Liver (tissue), 9 donors: ENCODE results near the gene PBX4. TPM values are rescaled to one million over a fixed set of nuclear protein-coding genes. Genes with fewer than 3 reads are reported as not detected.

Experiments used
- DNase-seq: peaks from one replicate; pipeline ENCODE4 v3.0.0-alpha.2; 2017; ENCODE audit warnings: low spot score
- H3K27ac ChIP-seq, 2 donors: one replicate each; pipeline ENCODE4 v1.7.0; 2013; ENCODE audit warnings: inconsistent platforms in 2 of 2, low read length in 2 of 2, control low read depth in 1 of 2, low read depth in 1 of 2, mild to moderate bottlenecking in 1 of 2
- H3K27me3 ChIP-seq, 4 donors: one replicate each; pipeline versions ENCODE4 v1.6.1 to v1.7.0; 2013; ENCODE audit warnings: low read length in 3 of 4, inconsistent platforms in 1 of 4, mild to moderate bottlenecking in 1 of 4, moderate library complexity in 1 of 4; ENCODE audit not compliant: control insufficient read depth in 4 of 4, insufficient read depth in 4 of 4
- H3K36me3 ChIP-seq, 4 donors: one replicate each; pipeline versions ENCODE4 v1.6.1 to v1.7.0; 2013; ENCODE audit warnings: low read length in 3 of 4, mild to moderate bottlenecking in 3 of 4, low read depth in 1 of 4, moderate library complexity in 1 of 4; ENCODE audit not compliant: control insufficient read depth in 4 of 4, insufficient read depth in 3 of 4
- H3K4me1 ChIP-seq, 4 donors: one replicate each; pipeline versions ENCODE4 v1.6.1 to v1.7.0; 2013; ENCODE audit warnings: low read length in 3 of 4, mild to moderate bottlenecking in 3 of 4, moderate library complexity in 1 of 4; ENCODE audit not compliant: control insufficient read depth in 4 of 4, insufficient read depth in 4 of 4
- H3K4me3 ChIP-seq, 3 donors: one replicate each; pipeline versions ENCODE4 v1.6.1 to v1.7.0; 2013; ENCODE audit warnings: low read length in 3 of 3, control low read depth in 1 of 3, low read depth in 1 of 3, mild to moderate bottlenecking in 1 of 3
- H3K9ac ChIP-seq, 2 donors: one replicate each; pipeline ENCODE4 v1.7.0; 2013; ENCODE audit warnings: low read length in 2 of 2, mild to moderate bottlenecking in 2 of 2, moderate library complexity in 2 of 2, control low read depth in 1 of 2, low read depth in 1 of 2
- H3K9me3 ChIP-seq, 4 donors: one replicate each; pipeline versions ENCODE4 v1.6.1 to v1.7.0; 2013; ENCODE audit warnings: low read length in 3 of 4; ENCODE audit not compliant: control insufficient read depth in 4 of 4
- ATF3 ChIP-seq: IDR thresholded peaks from 2 replicates; pipeline ENCODE4 v1.6.1; 2016; ENCODE audit warnings: antibody characterized with exemption
- CTCF ChIP-seq: fragments of 150-350 bp; IDR thresholded peaks from 2 replicates; pipeline ENCODE4 v1.5.1; 2017; ENCODE audit warnings: improper control_type of control experiment, low read depth, low read length; ENCODE audit not compliant: missing input control
- EGR1 ChIP-seq, 2 donors: IDR thresholded peaks; 2 replicates each; pipeline ENCODE4 v1.6.1; 2016 to 2018; ENCODE audit warnings: antibody characterized with exemption in 2 of 2, low read depth in 2 of 2
- FOXA1 ChIP-seq: IDR thresholded peaks from 2 replicates; pipeline ENCODE4 v1.6.1; 2016; ENCODE audit warnings: antibody characterized with exemption
- FOXA2 ChIP-seq: IDR thresholded peaks from 2 replicates; pipeline ENCODE4 v1.6.1; 2016; ENCODE audit warnings: antibody characterized with exemption
- GABPA ChIP-seq, 2 donors: IDR thresholded peaks in 1 of 2; conservative IDR thresholded peaks in 1 of 2; 2 replicates each; pipeline ENCODE4 v1.6.1; 2016; ENCODE audit warnings: antibody characterized with exemption in 2 of 2, mild to moderate bottlenecking in 1 of 2, moderate library complexity in 1 of 2
- HNF4A ChIP-seq, 2 donors: conservative IDR thresholded peaks; 2 replicates each; pipeline ENCODE4 v1.6.1; 2016; ENCODE audit warnings: antibody characterized with exemption in 2 of 2, mild to moderate bottlenecking in 2 of 2
- HNF4G ChIP-seq: IDR thresholded peaks from 2 replicates; pipeline ENCODE4 v1.6.1; 2016; ENCODE audit warnings: antibody characterized with exemption
- JUND ChIP-seq, 2 donors: IDR thresholded peaks; 2 replicates each; pipeline ENCODE4 v1.6.1; 2016; ENCODE audit warnings: antibody characterized with exemption in 2 of 2
- MAX ChIP-seq: IDR thresholded peaks from 2 replicates; pipeline ENCODE4 v1.6.1; 2016; ENCODE audit warnings: antibody characterized with exemption
- NR2F2 ChIP-seq: IDR thresholded peaks from 2 replicates; pipeline ENCODE4 v1.6.1; 2016; ENCODE audit warnings: antibody characterized with exemption
- RAD21 ChIP-seq, 2 donors: IDR thresholded peaks; 2 replicates each; pipeline ENCODE4 v1.6.1; 2016; ENCODE audit warnings: antibody characterized with exemption in 2 of 2, mild to moderate bottlenecking in 2 of 2
- RXRA ChIP-seq, 2 donors: IDR thresholded peaks; 2 replicates each; pipeline ENCODE4 v1.6.1; 2017 to 2018; ENCODE audit warnings: antibody characterized with exemption in 2 of 2, mild to moderate bottlenecking in 1 of 2
- TAF1 ChIP-seq: conservative IDR thresholded peaks from 2 replicates; pipeline ENCODE4 v1.6.1; 2016; ENCODE audit warnings: antibody characterized with exemption, mild to moderate bottlenecking
- YY1 ChIP-seq: IDR thresholded peaks from 2 replicates; pipeline ENCODE4 v1.6.1; 2016; ENCODE audit warnings: antibody characterized with exemption, mild to moderate bottlenecking
- ZBTB33 ChIP-seq: IDR thresholded peaks from 2 replicates; pipeline ENCODE4 v1.6.1; 2016; ENCODE audit warnings: antibody characterized with exemption
- WGBS: extraction: QIAGEN DNeasy Blood & Tissue Kit; methylation state at CpG from one replicate; pipeline ENCODE4 v1.1.7; 2013; 5-methylcytosine and 5-hydroxymethylcytosine counted together
- polyA plus RNA-seq, 2 donors: library from polyadenylated mRNA; stranded (reverse) in 1 of 2; unstranded in 1 of 2; fragments of 200-250 nt in 1 of 2; fragments of >200 nt in 1 of 2; fragmentation: Nextera tagmentation in 1 of 2; extraction: Ambion mirVana in 1 of 2; gene quantifications; one replicate each; pipeline versions ENCODE4 v1.2.1 to v1.2.3, GENCODE V29; 2013 to 2015
- total RNA-seq, 2 donors: library from RNA; depleted of rRNA; stranded (reverse); fragments of >200 nt; gene quantifications; one replicate each; pipeline ENCODE4 v1.2.3, GENCODE V29; 2014
- donor health status: healthy.
- donor health status: healthy.
- donor health status: healthy.
- donor health status: healthy.
- donor health status: healthy.

The PBX4 gene
- total and polyA plus RNA-seq, 4 donors, result 0.19 to 0.59 (median 0.21) TPM; not detected in 1

- Histone ChIP-seq H3K9me3 (no peaks in the 10 kb centered on the region), H3K36me3 (no peaks in the 10 kb centered on the region), H3K27me3 (no peaks in the 10 kb centered on the region), H3K9ac (no peak overlapping the region), H3K27ac (no peak overlapping the region), H3K4me3 (no peak overlapping the region), H3K4me1 (no peaks in the 10 kb centered on the region)
- no peak for TF ChIP-seq RAD21 (IDR thresholded peaks at IDR 0.05)
- TF ChIP-seq FOXA1, result no peak
- DNase-seq, result no peak
- 90% methylated on average over 5 of the region's 5 CpGs for WGBS
Observed at GRCh38 chr19:19587771-19588170, 30.7 kb downstream of the PBX4 start.

DNA sequence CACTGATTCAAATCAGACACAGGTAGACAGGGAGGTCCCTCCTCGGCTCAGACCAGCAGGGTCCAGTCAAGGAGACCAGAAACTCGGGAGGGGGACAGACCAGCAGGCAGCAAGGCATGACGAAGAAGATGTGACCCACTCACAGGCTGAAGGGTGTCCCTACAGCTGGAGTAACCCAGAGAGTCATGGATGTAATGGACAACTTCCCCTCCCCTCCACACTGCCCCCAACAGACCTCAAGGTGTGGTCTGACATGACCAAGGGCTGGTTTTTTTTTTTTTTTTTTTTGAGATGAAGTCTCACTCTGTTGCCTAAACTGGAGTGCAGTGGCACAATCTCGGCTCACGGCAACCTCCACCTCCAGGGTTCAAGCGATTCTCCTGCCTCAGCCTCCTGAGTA, 34.1 kb downstream of the PBX4 start:
- Histone ChIP-seq H3K4me3 (no peak overlapping the region), H3K27me3 (no peaks in the 10 kb centered on the region), H3K36me3 (no peaks in the 10 kb centered on the region), H3K9me3 (no peaks in the 10 kb centered on the region), H3K4me1 (no peaks in the 10 kb centered on the region), H3K9ac (no peak overlapping the region), H3K27ac (no peak overlapping the region)
- no peak for DNase-seq
- 78% methylated on average over 6 of the region's 6 CpGs for WGBS
- TF ChIP-seq GABPA (IDR thresholded peaks at IDR 0.05 in 1 of 2, conservative IDR thresholded peaks at IDR 0.05 in 1 of 2), result no peak
- TF ChIP-seq CTCF, result no peak
- no peak for TF ChIP-seq EGR1 (IDR thresholded peaks at IDR 0.05; ENCODE audit: low read depth in 2 of 2)
- no peak for TF ChIP-seq FOXA1
- TF ChIP-seq FOXA2, result no peak
- no peak for TF ChIP-seq TAF1
- TF ChIP-seq HNF4A (conservative IDR thresholded peaks at IDR 0.05), result no peak
- no peak for TF ChIP-seq YY1

DNA sequence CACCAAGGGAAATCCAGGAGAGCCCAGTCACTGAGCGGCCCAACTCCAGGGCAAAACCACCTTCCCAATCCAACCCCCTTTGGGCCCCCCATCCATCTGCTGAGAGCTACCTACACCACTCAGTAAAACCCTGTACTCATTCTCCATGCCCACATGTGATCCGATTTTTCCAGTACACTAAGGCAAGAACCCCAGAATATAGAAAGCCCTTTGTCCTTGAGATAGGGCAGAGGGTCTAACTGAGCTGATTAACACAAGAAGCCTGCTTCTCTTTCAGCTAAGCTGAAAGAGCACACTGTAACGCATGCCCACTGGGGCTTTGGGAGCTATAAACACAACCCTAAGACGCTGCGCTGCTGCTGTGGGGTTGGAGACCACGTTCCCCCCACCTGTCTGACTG, 36.0 kb downstream of the PBX4 start:
- Histone ChIP-seq H3K9ac (no peak overlapping the region), H3K27ac (no peak overlapping the region), H3K36me3 (no peaks in the 10 kb centered on the region), H3K9me3 (no peaks in the 10 kb centered on the region), H3K4me1 (no peaks in the 10 kb centered on the region), H3K27me3 (no peaks in the 10 kb centered on the region), H3K4me3 (no peak overlapping the region)
- WGBS, result 85% methylated on average over 6 of the region's 6 CpGs
- DNase-seq, result no peak
- TF ChIP-seq RXRA (IDR thresholded peaks at IDR 0.05), result no peak
- TF ChIP-seq TAF1, result no peak
- no peak for TF ChIP-seq EGR1 (IDR thresholded peaks at IDR 0.05; ENCODE audit: low read depth in 2 of 2)
- TF ChIP-seq RAD21 (IDR thresholded peaks at IDR 0.05), result no peak
- TF ChIP-seq MAX, result no peak
- no peak for TF ChIP-seq GABPA (IDR thresholded peaks at IDR 0.05 in 1 of 2, conservative IDR thresholded peaks at IDR 0.05 in 1 of 2)
- no peak for TF ChIP-seq ZBTB33
- no peak for TF ChIP-seq HNF4G
- no peak for TF ChIP-seq FOXA1
- no peak for TF ChIP-seq JUND (IDR thresholded peaks at IDR 0.05)
- TF ChIP-seq YY1, result no peak
- TF ChIP-seq CTCF, result no peak
- TF ChIP-seq HNF4A (conservative IDR thresholded peaks at IDR 0.05), result no peak
- TF ChIP-seq FOXA2, result no peak
- TF ChIP-seq NR2F2, result no peak
- no peak for TF ChIP-seq ATF3
